IMR-90 (cell line): Measurements from ENCODE around the gene CCL15. TPM values are rescaled to one million over a fixed set of nuclear protein-coding genes. Genes with fewer than 3 reads are reported as not detected.

Experiments used
- ATAC-seq: fragments of 200-7000 bp; cut with Tn5 transposase; 2 replicates; pipeline ENCODE4 v1.9.1; 2020; ENCODE audit warnings: low read depth, mild to moderate bottlenecking, moderate library complexity
- BruUV-seq: library from RNA; stranded (reverse); fragments of 400-500 nt; replicated peaks from 2 replicates; lab custom pipeline; 2021; lab: Mats Ljungman, UMichigan
- CTCF ChIA-PET: fragments of 300-600 bp; formaldehyde crosslinking; extraction: SDS; loops from one replicate; lab custom pipeline; 2021; ENCODE audit warnings: antibody characterized with exemption; lab: Yijun Ruan, JAX
- POLR2A ChIA-PET: fragments of 300-600 bp; sonication (Branson Sonifier 250); formaldehyde crosslinking; loops from one replicate; lab custom pipeline; 2022; ENCODE audit warnings: antibody characterized with exemption; ENCODE audit not compliant: unreplicated experiment; lab: Charles Lee
- DNase-seq: peaks from one replicate; pipeline ENCODE4 v3.0.0; 2013
- H2AFZ ChIP-seq: replicated peaks from 2 replicates; pipeline ENCODE3; 2013; ENCODE audit warnings: low read length, mild to moderate bottlenecking; ENCODE audit not compliant: poor library complexity
- H2AK5ac ChIP-seq: 2 replicates; pipeline ENCODE4 v1.6.1; 2013; ENCODE audit warnings: low read depth, low read length, inconsistent platforms
- H2AK9ac ChIP-seq: replicated peaks from 2 replicates; pipeline ENCODE3; 2013; ENCODE audit warnings: mild to moderate bottlenecking, low read depth, low read length, moderate library complexity; ENCODE audit not compliant: poor library complexity
- H2BK120ac ChIP-seq: 2 replicates; pipeline ENCODE4 v1.6.1; 2013; ENCODE audit warnings: low read depth, low read length, inconsistent platforms
- H2BK15ac ChIP-seq: 3 replicates; pipeline ENCODE4 v1.6.1; 2013; ENCODE audit warnings: low read depth, low read length, inconsistent platforms
- H2BK20ac ChIP-seq: 2 replicates; pipeline ENCODE4 v1.6.1; 2013; ENCODE audit warnings: low read depth, mild to moderate bottlenecking, inconsistent platforms, low read length, moderate library complexity
- H2BK5ac ChIP-seq: 2 replicates; pipeline ENCODE4 v1.6.1; 2013; ENCODE audit warnings: mild to moderate bottlenecking, low read depth, low read length, inconsistent platforms; ENCODE audit not compliant: poor library complexity, severe bottlenecking
- H3K14ac ChIP-seq: replicated peaks from 2 replicates; pipeline ENCODE4 v1.6.1; 2013; ENCODE audit warnings: low read depth, low read length, inconsistent platforms
- H3K18ac ChIP-seq: 2 replicates; pipeline ENCODE4 v1.6.1; 2013; ENCODE audit warnings: low read depth, low read length, control low read depth
- H3K23ac ChIP-seq: 2 replicates; pipeline ENCODE4 v1.6.1; 2013; ENCODE audit warnings: low read depth, low read length, inconsistent platforms
- H3K27ac ChIP-seq: 2 replicates; pipeline ENCODE4 v1.5.1; 2013; ENCODE audit warnings: mild to moderate bottlenecking, control low read depth, low read length; ENCODE audit not compliant: insufficient read depth
- H3K27me3 ChIP-seq: 2 replicates; pipeline ENCODE4 v1.6.1; 2013; ENCODE audit warnings: low read length; ENCODE audit not compliant: control insufficient read depth, insufficient read depth
- H3K36me3 ChIP-seq: 2 replicates; pipeline ENCODE4 v1.6.1; 2013; ENCODE audit warnings: low read length, mixed read lengths; ENCODE audit not compliant: control insufficient read depth, insufficient read depth
- H3K4ac ChIP-seq: 2 replicates; pipeline ENCODE4 v1.6.1; 2013; ENCODE audit warnings: low read depth, low read length, inconsistent platforms
- H3K4me1 ChIP-seq: 2 replicates; pipeline ENCODE4 v1.6.1; 2013; ENCODE audit warnings: low read length, mixed read lengths; ENCODE audit not compliant: control insufficient read depth, insufficient read depth
- H3K4me2 ChIP-seq: 2 replicates; pipeline ENCODE4 v1.6.1; 2013; ENCODE audit warnings: low read depth, mild to moderate bottlenecking, control low read depth, low read length, moderate library complexity
- H3K4me3 ChIP-seq: 2 replicates; pipeline ENCODE4 v1.5.1; 2013; ENCODE audit warnings: low read depth, mild to moderate bottlenecking, control low read depth, low read length, moderate library complexity; ENCODE audit not compliant: insufficient read depth
- H3K56ac ChIP-seq: 2 replicates; pipeline ENCODE4 v1.6.1; 2013; ENCODE audit warnings: low read length, inconsistent platforms; ENCODE audit not compliant: insufficient read depth; ENCODE audit errors: extremely low read depth
- H3K79me1 ChIP-seq, 2 experiments: 2 replicates each; pipeline ENCODE4 v1.6.1; 2013; ENCODE audit warnings: low read length in 2 of 2, inconsistent platforms in 1 of 2, low read depth in 1 of 2
- H3K9ac ChIP-seq: 2 replicates; pipeline ENCODE4 v1.6.1; 2013; ENCODE audit warnings: low read depth, low read length, control low read depth
- H3K9me1 ChIP-seq: 2 replicates; pipeline ENCODE4 v1.6.1; 2013; ENCODE audit warnings: low read length, inconsistent platforms; ENCODE audit not compliant: insufficient read depth
- H3K9me3 ChIP-seq: 2 replicates; pipeline ENCODE4 v1.6.1; 2013; ENCODE audit warnings: low read length; ENCODE audit not compliant: control insufficient read depth, insufficient read depth
- H4K20me1 ChIP-seq: 2 replicates; pipeline ENCODE4 v1.6.1; 2013; ENCODE audit warnings: low read length, inconsistent platforms; ENCODE audit not compliant: insufficient read depth
- H4K5ac ChIP-seq: 2 replicates; pipeline ENCODE4 v1.6.1; 2013; ENCODE audit warnings: mild to moderate bottlenecking, low read depth, low read length, control low read depth
- H4K8ac ChIP-seq, 2 experiments: 2 replicates each; pipeline ENCODE4 v1.6.1; 2013; ENCODE audit warnings: low read depth in 2 of 2, low read length in 2 of 2, control low read depth in 1 of 2, inconsistent platforms in 1 of 2
- H4K91ac ChIP-seq: 2 replicates; pipeline ENCODE4 v1.6.1; 2013; ENCODE audit warnings: low read depth, low read length, inconsistent platforms; ENCODE audit not compliant: insufficient read depth
- BHLHE40 ChIP-seq: fragments of 150-350 bp; IDR thresholded peaks from 2 replicates; pipeline ENCODE4 v1.6.1; 2016; ENCODE audit warnings: mild to moderate bottlenecking, low read depth, low read length
- ELK1 ChIP-seq: fragments of 150-350 bp; IDR thresholded peaks from 2 replicates; pipeline ENCODE4 v1.6.1; 2016; ENCODE audit warnings: low read depth, mild to moderate bottlenecking, low read length, moderate library complexity, borderline replicate concordance
- MAZ ChIP-seq: IDR thresholded peaks from 2 replicates; pipeline ENCODE4 v1.6.1; 2012; ENCODE audit warnings: low read depth, mild to moderate bottlenecking, low read length, improper control_type of control experiment, moderate library complexity, borderline replicate concordance
- RFX5 ChIP-seq: IDR thresholded peaks from 2 replicates; pipeline ENCODE4 v1.8.0; 2012; ENCODE audit warnings: low read depth, mild to moderate bottlenecking, low read length, moderate library complexity
- WGBS, 2 experiments: methylation state at CpG; one replicate each; pipeline versions ENCODE4 v1.1.5 to v1.1.7; 2013; ENCODE audit warnings: missing lambda C conversion rate in 2 of 2; ENCODE audit not compliant: insufficient read length in 1 of 2; ENCODE audit errors: extremely low coverage in 2 of 2; 5-methylcytosine and 5-hydroxymethylcytosine counted together
- dilution Hi-C: fragments of 300-500 bp; cut with HindIII; formaldehyde crosslinking; loops from one replicate; pipeline ENCODE4 v1.14.3; 2018; ENCODE audit warnings: low sequenced_read_pairs; ENCODE audit not compliant: unreplicated experiment
- in situ Hi-C: fragments of 300-500 bp; cut with MboI; formaldehyde crosslinking; loops from 3 replicates; pipeline ENCODE4 v1.14.3; 2019; ENCODE audit warnings: low sequenced_read_pairs, inconsistent platforms, mixed read lengths
- intact Hi-C: fragments of 100-400 bp; cut with micrococcal nuclease; formaldehyde crosslinking; loops from 2 replicates; pipeline ENCODE4 v1.10.0; 2022
- polyA plus RNA-seq, 3 experiments: library from polyadenylated mRNA; depleted of rRNA; stranded (reverse); fragments of >200 nt; gene quantifications; 2 replicates each; pipeline ENCODE4 v1.2.3, GENCODE V29; 2012; ENCODE audit warnings: low replicate concordance in 1 of 3
- total RNA-seq: library from RNA; depleted of rRNA; stranded (reverse); fragments of >200 nt; gene quantifications from 2 replicates; pipeline ENCODE4 v1.2.3, GENCODE V29; 2012

CCL15 gene
- total and polyA plus RNA-seq, 2 of the 4 experiments (the other 2 are of a cell fraction) = not detected

GRCh38 chr17:36001862-36002603 lies 680 bp upstream of the CCL15 start:
- dilution Hi-C loops = no loop called here
- H3K4me3 ChIP-seq = no peak overlapping the region
- no peak overlapping the region for H3K23ac ChIP-seq
- H3K36me3 ChIP-seq = no peaks in the 10 kb centered on the region
- no peak overlapping the region for H4K8ac ChIP-seq
- H3K9me3 ChIP-seq = no peaks in the 10 kb centered on the region
- DNase-seq (no peak), ATAC-seq (no peak)
- no peak overlapping the region for H3K4ac ChIP-seq
- no peaks in the 10 kb centered on the region for H3K4me1 ChIP-seq
- no peaks in the 10 kb centered on the region; the same call in none of the 2 replicates for H3K27me3 ChIP-seq
- H2BK20ac ChIP-seq = no peak overlapping the region
- no peak overlapping the region for H3K27ac ChIP-seq
- POLR2A ChIA-PET = no interaction called here
- H3K79me1 ChIP-seq = no peaks in the 10 kb centered on the region
- no peak overlapping the region for H4K5ac ChIP-seq
- H2BK15ac ChIP-seq = no peak overlapping the region
- H2BK5ac ChIP-seq = no peak overlapping the region
- in situ Hi-C loops = no loop called here
- 57% methylated on average over 1 of the region's 6 CpGs; no CpG with 5 or more reads in 1 of the 2 experiments for WGBS, 2 experiments
- no peaks in the 10 kb centered on the region for H4K20me1 ChIP-seq
- H3K9me1 ChIP-seq = no peaks in the 10 kb centered on the region
- H3K56ac ChIP-seq = no peak overlapping the region
- BruUV-seq = no TSS peak
- no peak overlapping the region for H2AFZ ChIP-seq
- TF ChIP-seq ELK1 = no peak
- TF ChIP-seq BHLHE40 = no peak
- no peak for TF ChIP-seq MAZ
- no peak for TF ChIP-seq RFX5
- intact Hi-C loops = no loop called here
- H2AK5ac ChIP-seq = no peak overlapping the region
- H4K91ac ChIP-seq = no peak overlapping the region
- H3K14ac ChIP-seq = no peak overlapping the region
- CTCF ChIA-PET = interaction anchor here (0.6 to 0.9 kb wide), 2 partner anchors 26 to 153 kb away, joined by 3 read pairs; no protein-coding TSS in a partner anchor
- no peak overlapping the region for H3K18ac ChIP-seq
- no peak overlapping the region for H2AK9ac ChIP-seq
- H3K9ac ChIP-seq = no peak overlapping the region
- H3K4me2 ChIP-seq = no peak overlapping the region
- H2BK120ac ChIP-seq = no peak overlapping the region
